LHCN-M2 (cell line): ENCODE measurements around the gene SLC3A2. TPM values are rescaled to one million over a fixed set of nuclear protein-coding genes. Genes with fewer than 3 reads are reported as not detected.

ENCODE experiments used
- DNase-seq: peaks from one replicate; pipeline ENCODE4 v3.0.0-alpha.2; 2012; ENCODE audit warnings: low read depth
- total RNA-seq: library from RNA; depleted of rRNA; stranded (reverse); fragments of >200 nt; gene quantifications from 2 replicates; pipeline ENCODE4 v1.2.3, GENCODE V29; 2014

The SLC3A2 gene
- total RNA-seq, 1 experiment from 2014 or later: 132 TPM

DNA sequence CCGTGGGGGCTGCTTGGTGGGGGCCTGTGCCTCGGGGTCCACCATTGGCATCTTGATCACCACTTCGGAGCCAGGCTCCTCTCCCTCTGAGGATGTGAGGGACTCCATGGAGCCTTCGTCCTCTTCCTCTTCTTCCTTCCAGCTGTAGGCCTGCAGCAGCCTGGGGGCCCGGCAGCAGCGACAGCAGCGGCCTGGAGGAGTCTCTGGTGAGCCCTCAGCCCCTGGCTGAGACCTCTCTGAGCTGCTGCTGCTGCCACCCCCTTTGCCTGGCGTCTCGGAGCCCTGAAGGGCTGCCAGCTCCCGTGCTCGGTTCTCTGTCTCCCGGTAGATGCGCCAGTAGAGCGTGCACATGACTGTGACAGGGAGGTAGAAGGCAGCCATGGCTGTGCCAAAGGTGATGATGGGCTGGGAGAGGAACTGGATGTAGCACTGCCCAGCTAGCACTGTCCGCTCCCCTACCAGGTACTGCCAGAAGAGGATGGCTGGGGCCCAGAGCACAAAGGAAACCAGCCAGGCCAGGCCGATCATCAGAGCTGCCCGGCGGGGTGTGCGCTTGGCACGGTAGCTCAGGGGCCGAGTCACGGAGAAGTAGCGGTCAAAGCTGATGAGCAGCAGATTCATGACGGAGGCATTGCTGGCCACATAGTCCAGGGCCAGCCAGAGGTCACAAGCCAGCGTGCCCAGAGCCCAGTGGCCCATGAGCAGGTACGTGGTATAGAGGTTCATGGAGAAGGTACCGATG lies 29.6 kb downstream of the SLC3A2 start:
- DNase-seq: no peak

DNA sequence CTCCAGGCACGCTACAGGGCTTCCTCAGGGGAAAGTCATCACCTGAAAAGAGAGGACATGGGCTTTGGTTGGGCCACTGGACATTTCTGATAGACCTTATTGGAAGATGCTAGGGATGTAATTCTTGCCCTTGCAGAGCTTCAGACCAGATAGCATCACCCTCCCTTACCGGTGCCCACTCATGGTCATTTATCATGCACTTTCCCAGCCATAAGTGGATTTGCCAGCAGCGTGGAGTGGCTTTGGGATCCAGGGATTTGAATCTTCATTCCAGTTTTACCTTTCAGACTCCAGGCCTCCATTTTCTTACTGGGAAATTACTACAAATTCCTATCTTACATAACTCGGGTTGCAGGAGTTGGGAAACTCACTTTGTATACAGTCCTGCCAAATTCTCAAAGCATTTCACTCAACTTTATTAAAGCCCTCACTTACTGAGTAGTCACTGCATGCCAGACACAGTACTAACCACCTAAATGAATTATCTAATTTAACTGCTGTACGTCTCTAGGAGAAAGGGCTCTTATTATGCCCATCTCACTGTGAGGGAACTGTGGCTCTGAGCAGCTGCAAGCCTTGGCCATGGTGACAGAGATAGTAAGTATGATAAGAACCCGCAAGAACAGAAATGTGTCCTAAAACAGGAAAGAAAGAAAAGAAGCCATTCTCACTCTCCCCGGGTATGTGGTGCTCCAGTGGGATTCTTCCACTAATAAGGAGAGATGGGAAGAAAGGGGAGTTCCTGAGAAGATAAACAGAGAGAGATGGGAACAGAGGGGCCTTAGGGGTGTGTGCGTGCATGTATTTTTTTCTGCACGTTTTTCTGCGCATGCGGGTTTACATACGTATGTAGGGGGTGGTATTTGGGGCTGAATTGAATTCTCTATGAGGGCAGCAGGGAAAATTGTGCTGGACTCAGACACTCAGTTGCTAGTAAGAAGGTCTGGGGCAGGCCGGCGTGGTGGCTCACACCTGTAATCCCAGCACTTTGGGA lies 30.7 kb downstream of the SLC3A2 start:
- DNase-seq: no peak

DNA sequence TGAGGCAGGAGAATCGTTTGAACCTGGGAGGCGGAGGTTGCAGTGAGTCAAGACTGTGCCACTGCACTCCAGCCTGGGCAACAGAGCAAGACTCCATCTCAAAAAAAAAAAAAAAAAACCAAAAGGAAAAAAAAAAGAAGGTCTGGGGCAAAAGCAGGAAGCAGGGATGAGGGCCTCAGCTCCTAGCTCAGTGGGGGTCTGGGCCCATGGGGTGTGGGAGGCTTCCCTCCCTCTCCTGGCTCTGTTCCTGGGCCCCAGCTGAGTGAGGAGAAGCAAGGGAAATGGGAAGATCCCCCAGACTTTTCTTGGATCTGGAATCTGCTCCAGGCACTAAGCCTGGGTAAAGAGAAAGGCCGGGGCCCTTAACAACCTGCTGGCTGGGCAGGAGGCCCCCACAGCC lies 31.6 kb downstream of the SLC3A2 start:
- DNase-seq: no peak

GRCh38 chr11:62914416-62914815 lies 33.7 kb downstream of the SLC3A2 start:
- DNase-seq: no peak

GRCh38 chr11:62917906-62918502 lies 37.3 kb downstream of the SLC3A2 start:
- DNase-seq: no peak

GRCh38 chr11:62918531-62918930 lies 37.8 kb downstream of the SLC3A2 start:
- no peak for DNase-seq

- no peak for DNase-seq
Measured at GRCh38 chr11:62919476-62919875, 38.8 kb downstream of the SLC3A2 start.

DNA sequence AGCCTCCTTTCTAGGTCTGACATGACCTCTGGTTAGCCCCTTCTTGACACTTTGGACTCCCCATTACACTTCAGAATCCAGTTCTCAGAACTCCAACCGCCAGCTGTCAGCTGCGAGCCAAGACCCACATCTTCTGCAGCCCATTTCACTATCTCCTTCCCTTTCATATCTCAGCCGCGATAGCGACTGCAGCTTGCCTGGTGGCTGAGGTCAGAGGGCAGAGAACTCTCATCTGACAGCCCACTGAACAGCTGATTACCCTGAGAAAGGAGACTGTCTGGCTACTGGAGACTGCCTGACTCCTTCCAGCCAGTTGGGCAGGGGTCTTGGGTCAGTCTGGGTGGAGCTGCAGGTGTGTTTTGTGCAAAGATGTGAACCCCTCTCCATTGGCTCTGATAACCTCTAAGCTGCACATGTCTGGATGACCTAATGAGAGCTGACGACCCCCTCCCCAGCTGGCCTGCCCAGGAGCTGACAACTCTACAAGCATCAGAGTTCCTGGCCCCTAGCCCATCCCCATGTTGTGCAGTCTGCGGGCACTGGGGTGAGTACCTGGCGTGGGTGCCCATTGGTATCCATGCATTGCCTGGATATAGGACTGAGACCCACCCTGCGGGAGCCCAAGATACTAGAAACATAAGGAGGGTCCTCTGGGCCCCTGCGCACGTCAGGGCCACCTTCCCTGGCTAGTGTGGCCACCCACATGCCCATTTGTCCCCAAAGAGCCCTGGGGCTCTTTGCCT lies 39.4 kb downstream of the SLC3A2 start:
- no peak for DNase-seq

- DNase-seq: no peak
Measured at GRCh38 chr11:62921201-62921572, 40.5 kb downstream of the SLC3A2 start, which contains the start of gene CHRM1. TSS of gene CHRM1 (minus strand) at chr11:62921363. CDS start at chr11:62911100, 10,263 bp downstream.

- peak; percentile 28 for DNase-seq
Measured at GRCh38 chr11:62921573-62922188, 41.0 kb downstream of the SLC3A2 start.

DNA sequence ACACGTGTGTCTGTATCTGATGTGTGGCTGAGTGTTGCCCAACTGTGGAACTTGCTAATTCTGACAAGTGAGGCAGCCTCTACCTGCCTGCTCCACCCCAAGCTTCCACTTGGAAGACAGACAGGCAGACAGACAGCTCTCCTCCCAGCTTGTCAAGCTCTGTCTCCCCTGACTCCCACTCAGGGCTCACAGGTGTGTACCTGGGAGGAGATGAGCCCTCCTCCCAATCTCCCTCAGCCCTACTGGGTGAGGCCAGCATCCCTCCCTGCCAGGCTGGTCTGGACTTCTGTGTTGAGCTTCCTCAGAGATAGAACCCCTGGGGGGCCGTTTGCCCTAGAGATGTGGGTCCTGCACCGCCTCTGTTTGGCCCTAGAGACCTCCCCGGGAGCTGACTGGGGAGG lies 41.5 kb downstream of the SLC3A2 start:
- no peak for DNase-seq

DNA sequence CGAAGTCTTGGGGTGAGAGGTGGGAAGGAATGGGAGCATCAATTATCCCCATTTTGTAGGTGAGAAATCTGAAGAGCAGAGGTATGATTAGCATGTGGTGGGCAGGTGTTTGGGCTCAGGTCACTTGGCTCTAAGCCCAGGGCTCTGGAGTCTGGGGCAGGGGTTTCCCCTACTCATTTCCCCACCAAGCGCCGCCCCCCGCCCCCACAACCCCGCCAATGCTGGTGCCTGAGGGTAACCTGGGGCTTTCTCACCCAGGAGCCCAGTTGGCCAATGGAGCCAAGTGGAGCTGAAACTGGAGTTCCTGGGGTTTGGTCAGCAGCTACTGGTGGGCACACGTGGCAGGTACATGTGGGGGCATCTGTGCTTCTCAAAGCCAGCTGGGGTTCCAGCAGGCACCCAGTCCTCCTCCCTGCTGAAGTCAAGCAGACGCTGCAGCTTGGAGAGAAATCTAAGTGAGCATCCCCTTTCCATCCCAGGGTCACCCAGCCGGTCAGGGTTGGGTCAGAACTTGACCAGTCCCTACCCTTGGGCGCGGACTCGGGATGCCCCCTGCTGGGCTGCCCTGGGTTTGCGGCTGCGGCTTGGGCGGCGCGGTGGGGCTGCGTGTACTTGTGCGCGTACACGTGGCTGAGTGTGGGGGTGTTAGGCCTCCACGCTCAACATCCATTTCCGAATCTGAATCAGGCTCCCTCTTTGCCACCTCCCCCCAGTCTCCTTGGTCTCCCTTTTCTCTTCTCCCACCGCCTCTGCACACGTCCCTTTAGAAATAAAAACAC lies 42.1 kb downstream of the SLC3A2 start:
- peak; percentile 19 for DNase-seq

DNA sequence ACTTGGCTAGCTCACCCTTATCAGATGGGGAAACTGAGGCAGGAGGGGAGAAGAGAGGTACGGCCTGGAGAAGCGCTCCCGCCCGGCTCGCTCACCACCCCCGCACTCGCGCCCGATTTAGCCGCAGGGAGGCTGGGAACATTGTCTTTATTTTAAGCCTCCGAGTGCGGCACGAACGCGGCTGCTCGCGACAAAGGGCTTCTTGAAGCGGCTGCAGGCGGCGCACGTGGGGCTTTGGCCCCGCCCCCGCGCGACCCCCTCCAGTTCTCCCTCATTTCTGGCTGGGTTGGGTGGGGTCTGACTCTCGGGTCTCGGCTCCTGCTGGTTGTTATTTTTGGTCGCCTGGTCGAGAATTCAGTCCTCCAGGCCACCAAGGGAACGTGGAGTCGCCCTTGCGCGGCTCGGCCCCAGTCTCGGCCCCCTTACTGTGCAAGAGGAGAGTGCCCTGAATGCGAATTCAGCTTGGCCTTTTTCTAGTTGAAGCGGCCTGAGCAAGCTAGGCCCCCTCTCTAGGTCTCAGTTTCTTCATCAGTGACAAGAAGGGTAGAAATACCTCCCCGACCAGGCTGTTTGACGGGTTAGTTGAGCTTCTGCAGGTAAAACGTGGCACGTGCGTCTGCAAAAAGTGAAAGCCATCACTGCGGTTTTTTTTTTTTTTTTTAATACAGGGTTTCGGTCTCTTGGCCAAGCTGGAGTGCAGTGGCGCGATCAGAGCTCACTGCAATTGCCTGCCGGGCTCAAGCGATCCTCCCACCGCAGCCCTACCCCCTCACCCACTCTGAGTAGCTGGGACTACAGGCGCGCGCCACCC lies 43.1 kb downstream of the SLC3A2 start:
- DNase-seq: no peak

GRCh38 chr11:62925308-62925707 lies 44.6 kb downstream of the SLC3A2 start:
- no peak for DNase-seq

DNA sequence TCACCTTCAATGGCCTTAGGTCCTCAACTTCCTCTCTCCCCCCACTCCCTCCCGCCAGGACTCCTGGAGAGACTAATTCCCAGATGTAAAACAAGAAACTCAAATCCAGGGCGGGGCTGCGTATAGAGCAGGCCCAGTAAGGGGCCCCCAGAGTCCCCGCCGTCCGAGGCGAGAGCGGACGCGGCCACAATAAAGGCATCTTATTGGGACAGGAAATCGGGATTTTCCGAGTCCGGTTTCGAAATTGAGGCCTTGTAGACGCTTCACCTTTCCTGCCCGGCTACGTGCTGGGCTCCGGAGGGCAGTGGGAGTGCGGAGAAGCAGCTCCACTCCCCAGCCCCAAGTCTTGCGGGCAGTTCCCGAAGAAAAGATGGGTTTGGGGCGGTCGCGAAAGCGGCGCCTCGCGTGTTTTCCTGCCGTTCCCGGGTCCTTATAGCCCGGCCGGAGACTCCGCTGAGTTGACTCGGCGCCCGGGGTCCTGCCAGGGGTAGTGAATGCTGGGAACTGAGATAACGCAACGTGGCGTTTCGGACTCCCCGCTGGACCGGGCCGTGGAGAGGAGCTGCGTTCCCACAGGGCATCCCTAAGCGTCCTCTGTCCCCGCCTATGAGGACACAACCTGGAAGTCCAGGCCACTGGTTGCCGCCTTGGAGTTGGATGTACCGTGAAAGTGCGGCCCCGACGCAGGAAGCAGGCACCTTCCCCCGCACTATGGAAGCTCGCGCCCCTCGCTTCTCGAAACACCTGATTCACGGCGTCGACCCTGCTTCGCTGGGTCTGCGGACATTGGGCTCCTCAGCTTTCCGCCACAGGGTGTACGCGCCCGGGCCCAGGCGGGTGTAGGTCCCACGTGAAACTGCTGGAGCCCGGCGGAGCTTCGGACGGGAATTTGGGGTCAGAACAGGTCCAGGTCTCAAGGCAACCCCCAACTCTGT lies 45.3 kb downstream of the SLC3A2 start:
- DNase-seq: no peak

DNA sequence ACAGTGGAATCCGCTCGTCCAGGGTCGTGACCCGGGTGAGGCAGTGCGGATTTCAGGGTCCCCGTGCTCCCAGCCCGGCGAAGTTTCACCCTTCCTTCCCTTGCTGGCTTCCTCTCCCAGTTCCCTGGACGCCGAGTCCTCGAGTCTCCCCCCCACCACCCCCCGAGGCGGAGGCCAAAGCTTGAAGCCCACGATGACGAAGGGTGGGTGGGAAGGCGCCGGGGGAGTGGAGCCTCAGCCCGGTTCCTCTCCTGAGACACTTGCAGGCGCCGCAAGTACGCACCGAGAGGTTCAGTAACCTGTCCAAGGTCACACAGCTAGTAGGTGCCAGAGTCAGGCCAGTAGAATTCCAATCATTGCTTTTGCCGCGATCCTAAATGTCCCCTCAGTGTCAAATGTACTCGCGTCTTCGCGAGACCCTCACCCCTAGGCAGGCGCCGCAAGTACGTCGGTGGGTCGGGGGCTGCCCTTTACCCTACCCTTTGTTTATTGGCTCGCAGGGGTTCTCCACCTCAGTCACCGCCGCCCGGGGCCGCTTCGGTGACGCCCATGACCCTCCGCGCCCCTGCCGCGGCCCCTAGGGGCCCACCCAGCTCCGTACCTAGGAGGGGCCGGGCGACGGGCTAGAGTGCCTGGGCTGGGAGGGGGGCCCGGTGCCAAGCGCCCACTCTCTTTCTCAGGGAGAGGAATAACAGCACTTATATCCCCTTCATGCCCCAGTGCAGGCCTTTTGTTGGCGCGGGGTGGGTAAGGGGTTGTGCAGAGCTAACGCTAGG lies 46.2 kb downstream of the SLC3A2 start:
- no peak for DNase-seq

DNA sequence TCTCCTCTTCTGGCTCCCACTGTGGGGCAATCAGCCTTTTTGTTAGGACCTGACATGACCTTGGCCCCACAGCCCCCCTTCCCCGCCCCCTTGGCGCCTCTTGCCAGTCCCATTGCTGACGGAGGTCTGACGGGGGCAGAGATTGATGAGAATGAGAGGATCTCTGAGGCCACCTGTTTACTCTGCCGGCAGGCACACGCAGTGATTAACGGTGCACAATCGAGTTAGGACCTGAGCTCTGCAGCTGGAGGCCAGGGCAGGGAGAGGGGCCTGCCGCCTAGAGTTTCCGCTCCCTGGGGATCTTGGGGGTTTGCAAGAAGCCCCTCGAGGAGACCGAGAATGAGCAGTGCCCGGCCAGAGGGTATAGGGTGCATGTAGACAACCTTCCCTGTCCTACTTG lies 47.3 kb downstream of the SLC3A2 start:
- DNase-seq: no peak
